ENCODE data around the gene C5.
"Not testable (repeated sequence)": the region's sequence is repeated elsewhere in the genome, so short reads cannot be mapped to it uniquely, and the experiment has no call there.

C5 gene

GRCh38 chr9:120977321-120977720 is 72.8 kb downstream of the C5 start:
- no peak for DNase-seq

GRCh38 chr9:120974921-120975320 is 75.2 kb downstream of the C5 start:
- DNase-seq = peak in 2 of 6 experiments; percentile 2 to 6

DNA sequence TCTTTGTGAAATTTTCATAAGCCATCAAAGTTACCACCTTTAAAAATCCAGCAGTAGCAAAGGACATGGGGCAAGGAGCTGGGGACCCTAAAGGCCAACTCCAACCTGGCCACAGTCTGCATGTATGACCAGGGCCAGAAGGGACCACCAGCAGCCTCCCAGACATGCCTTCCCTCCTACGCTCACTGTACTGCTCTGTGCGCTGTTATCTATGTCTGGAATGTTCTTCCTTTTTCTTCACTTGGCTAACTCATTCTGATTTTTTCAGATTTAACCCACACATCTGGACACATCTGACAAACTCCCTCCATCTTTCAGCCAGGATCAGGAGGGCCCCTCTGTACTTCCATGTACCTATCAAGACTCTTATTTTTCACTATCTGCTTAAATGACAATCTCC is 75.9 kb downstream of the C5 start:
- no peak for DNase-seq

DNA sequence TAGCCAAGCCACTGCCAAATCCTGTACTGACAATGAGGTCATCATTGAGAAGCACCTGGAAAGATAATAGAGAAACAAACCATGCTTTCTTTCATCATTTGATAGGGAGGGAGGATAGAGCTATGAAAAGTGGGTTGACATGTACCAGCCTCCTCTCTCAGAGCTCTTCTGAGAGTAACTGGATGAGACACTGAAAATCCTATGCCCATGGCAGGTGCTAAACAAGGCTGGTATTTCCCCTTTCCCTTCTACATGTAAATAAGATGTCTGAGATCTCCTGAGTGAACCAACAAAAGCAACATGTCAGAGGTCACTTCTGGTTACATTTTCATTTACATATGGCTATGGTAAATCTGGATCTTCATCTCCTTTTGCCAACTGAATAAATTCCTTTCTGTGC is 78.1 kb downstream of the C5 start:
- DNase-seq = no peak

- not testable (repeated sequence) for DNase-seq
These were observed 78.6 kb downstream of the C5 start for GRCh38 chr9:120971471-120971870.

DNA sequence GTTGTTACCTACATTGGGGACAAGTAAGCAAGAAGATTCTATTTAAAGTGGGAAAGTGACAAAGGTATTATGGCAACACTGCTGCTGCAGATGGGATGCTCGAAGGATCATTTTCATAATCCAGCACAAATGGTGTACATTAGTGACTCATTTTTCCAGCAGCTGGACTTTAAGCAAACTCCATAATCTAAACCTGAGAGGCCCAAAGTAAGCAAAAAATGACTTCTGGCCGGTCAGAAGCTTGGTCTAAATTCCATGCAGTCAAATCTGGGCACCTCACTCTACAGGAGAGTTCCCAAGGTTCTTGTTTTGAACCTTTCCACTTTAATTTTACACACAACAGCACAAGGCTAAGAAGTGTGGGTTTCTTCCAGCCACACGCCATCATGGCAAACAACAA is 79.8 kb downstream of the C5 start:
- no peak for DNase-seq

GRCh38 chr9:120966013-120966369 is 84.1 kb downstream of the C5 start:
- DNase-seq = no peak

DNA sequence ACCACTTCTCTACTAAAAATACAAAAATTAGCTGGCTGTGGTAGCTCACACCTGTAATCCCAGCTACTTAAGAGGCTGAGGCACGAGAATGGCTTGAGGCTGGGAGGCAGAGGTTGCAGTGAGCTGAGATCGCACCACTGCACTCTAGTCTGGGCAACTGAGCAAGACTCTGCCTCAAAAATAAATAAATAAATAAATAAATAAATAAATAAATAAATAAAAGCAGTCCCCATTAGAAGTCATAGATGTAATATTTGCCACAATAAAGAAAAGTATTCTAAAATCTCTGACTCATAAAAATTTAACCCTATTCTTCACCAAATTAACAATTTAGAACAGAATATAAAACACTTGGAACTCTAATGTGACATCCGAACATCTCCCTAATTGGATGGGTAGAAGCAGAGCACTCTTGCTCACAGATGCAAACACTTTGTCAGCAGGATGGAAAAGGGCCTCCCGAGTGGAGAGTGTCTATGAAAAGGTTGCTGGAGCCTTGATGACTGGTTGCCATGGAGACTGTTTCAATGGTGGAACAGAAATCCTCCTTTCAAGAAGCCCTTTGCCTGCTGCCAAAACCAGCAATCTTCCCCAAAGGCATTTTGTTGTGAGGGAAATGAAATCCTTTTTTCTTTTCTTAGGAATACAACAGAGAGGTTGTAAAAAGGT is 84.6 kb downstream of the C5 start:
- DNase-seq = no peak

GRCh38 chr9:120961936-120962335 is 88.1 kb downstream of the C5 start:
- no peak for DNase-seq

DNA sequence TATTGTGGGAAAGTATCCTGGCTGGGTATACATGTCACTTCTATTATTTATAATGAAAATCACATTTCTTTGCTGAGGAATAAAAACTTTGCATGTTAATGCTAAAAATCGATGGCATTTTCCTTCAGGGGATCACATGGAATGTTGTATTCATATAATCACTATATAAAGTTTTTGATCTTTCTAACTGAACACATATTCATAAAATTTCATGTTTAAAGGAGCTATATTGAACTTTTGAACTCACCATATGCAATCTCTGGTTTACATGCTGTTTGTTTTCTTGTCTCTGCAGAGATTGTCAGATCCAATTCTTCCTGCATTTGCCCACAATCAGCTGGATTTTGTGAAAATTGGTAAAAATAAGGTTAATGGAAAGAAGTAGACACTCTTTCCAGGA is 90.1 kb downstream of the C5 start:
- DNase-seq = no peak

- DNase-seq = no peak
These were observed 93.2 kb downstream of the C5 start for GRCh38 chr9:120956862-120957261.

- DNase-seq = no peak
These were observed 98.0 kb downstream of the C5 start for GRCh38 chr9:120951960-120952618.

DNA sequence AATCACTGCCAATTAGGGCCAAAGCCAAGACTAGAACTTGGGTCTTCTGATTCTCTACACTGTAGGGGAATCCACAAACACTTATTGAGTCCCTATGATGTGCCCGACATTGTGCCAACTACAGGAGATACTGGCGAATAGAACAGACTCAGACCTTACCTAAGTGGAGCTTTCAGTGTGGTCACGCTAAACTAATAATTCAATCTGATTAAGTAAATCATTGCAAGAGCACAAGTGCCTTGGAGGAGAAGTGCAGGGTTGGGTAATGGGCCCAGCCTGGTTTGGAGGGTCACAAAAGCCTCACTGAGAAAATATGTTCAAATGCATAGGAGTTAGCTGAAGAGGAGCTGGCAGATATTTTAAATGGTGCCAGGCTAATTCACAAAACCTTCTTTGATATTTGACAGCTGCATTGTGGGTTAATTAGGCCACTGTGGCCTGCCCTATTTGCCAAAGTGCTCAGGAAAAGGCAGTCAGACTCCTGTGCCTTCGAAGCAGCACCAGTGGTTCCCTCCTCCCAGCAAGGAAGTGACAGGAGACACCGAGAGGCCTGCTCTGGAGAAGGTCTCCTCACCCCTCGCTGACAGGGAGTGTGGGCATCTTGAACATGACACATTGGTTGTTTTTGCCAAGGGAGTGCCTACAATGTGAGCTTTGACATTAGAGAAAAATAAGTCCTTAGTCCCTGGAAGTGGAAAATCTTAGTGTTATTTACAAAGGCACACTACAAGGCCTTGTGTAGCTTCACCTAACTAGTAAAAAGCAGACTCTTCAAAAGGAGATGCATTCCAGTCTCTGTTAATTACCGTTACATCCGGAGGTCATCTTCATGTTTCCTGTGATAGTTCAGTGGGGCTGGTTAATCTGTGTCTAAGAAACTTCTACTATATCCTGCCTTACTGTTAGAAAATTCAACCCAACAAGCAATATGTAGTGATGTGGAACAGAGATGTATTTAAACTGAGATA is 99.4 kb downstream of the C5 start:
- DNase-seq = no peak

GRCh38 chr9:120949290-120949689 is 100.8 kb downstream of the C5 start:
- DNase-seq = no peak

GRCh38 chr9:120948824-120949223 is 101.3 kb downstream of the C5 start:
- DNase-seq = no peak

DNA sequence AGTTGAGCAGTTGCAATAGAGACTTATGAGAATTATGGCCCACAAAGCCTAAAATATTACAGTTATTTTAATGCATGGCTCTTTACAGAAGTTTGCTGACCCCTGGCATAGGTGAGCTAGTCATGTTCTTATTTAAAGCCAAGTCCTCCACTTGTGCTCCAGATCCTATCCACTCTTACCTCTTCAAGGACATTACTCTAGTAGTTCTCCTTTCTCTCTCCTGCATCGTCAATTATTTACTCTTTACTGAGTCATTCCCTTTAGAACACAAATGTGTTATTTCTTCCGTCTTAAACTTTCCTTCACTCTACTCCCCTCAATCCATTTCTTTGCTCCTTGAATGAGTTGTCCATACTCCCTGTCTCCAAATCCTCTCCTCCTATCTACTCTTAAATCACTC is 102.9 kb downstream of the C5 start:
- DNase-seq = no peak

DNA sequence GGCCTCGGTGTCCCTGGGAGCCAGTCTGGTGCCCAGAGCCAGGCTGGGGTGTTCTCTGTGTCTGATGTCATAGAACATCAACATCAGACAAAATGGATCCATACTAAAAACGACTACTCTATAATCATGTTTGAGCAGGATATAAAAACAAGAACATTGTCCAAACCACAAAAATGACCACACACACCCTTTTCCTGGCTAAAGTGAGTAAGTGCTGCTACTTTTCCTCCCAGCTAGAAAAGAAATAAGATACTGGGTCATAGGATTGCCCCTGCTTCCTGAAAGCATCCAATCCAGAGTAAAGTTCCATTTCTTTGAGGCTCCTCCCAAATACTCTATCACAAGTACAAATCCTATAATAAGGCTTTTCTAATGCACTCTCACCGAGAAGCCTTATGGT is 103.8 kb downstream of the C5 start:
- no peak for DNase-seq

- no peak for DNase-seq
These were observed 105.1 kb downstream of the C5 start for GRCh38 chr9:120944948-120945347.

DNA sequence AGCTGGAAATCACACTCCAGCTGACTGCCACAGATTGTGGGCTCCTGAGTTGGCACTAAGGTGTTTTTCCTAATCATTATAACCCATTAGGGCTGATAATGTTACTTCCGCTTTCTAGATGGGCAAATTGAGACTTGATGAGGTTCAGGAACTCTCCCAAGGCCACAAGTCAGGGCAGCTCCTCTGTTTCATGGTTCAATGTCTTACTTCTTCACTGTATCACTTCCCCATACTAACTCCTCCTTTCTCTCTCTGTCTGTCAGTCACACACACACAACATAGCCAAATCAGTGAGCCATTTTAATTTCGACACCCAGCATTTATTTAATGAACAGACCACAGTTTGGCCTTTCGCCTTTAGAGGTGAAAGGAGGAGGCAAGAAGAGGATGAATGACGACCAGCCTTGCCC is 105.6 kb downstream of the C5 start:
- DNase-seq = no peak

DNA sequence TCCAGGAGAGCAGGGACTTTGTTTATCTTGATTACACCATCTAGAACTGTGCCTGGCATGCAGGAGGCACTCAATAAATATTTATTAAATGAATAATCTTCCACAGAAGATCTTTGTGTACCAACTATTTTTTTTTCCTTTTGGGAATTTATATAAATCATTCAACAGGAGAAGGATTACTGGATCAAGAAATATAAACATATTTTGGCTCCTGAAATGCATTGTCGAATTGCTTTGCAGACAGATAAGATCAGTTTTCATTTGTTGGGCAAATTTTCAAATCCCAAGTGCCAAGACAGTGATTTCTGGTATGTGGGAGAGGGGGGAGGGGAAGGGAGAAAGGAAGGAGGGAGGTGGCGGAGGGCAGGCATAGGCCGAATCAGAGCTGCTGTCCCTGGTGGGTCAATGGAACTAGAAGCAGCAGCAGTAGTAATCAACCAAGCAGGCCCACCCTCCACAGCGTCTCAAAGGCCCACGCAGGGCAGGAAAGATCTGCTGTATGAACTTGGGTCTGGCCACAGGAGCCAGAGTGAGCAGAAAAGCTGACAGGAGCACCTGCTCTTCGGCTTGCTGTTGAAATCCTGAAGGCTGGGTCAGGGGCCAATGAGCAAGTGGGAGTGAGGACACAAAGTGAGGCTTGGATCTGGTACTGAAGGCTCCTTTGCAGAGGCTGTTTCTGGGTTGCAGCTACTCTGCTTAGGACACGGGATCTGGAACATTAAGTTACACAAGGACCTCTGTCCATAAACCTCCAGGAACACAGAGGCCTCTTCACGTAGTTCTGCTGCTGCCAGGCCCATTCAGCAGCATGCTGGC is 107.7 kb downstream of the C5 start:
- no peak for DNase-seq

GRCh38 chr9:120941046-120941770 is 108.9 kb downstream of the C5 start:
- no peak for DNase-seq

- no peak for DNase-seq
These were observed 109.5 kb downstream of the C5 start for GRCh38 chr9:120940573-120940972.
